Nephron (organoid): ENCODE measurements around the gene RALGPS1.
A peak's percentile ranks its signal among the peaks of the same experiment; 100 is the strongest.

ENCODE experiments used
- H3K27ac Mint-ChIP-seq, 3 experiments: 2 replicates each; pipeline ENCODE4 v1.8.0; 2020; ENCODE audit warnings: mixed read lengths in 3 of 3, mild to moderate bottlenecking in 2 of 3, moderate library complexity in 1 of 3
- H3K27me3 Mint-ChIP-seq: 2 replicates; pipeline ENCODE4 v1.8.0; 2021; ENCODE audit warnings: low read depth, mild to moderate bottlenecking, moderate library complexity, mixed read lengths
- H3K36me3 Mint-ChIP-seq: 2 replicates; pipeline ENCODE4 v1.8.0; 2020; ENCODE audit warnings: low read depth, mixed read lengths
- H3K4me1 Mint-ChIP-seq: 2 replicates; pipeline ENCODE4 v1.8.0; 2020; ENCODE audit warnings: mixed read lengths
- H3K4me3 Mint-ChIP-seq, 3 experiments: 2 replicates each; pipeline ENCODE4 v1.8.0; 2020; ENCODE audit warnings: mild to moderate bottlenecking in 3 of 3, mixed read lengths in 3 of 3, moderate library complexity in 2 of 3
- H3K9me3 Mint-ChIP-seq: 2 replicates; pipeline ENCODE4 v1.8.0; 2020; ENCODE audit warnings: mixed read lengths
- TF ChIP-seq, protein P1 (sequence below), 3 experiments: fragments of 200-600 bp; sonication (generic); IDR thresholded peaks; one replicate each; pipeline ENCODE4 v1.5.0; 2021; ENCODE audit warnings: antibody characterized with exemption in 3 of 3; ENCODE audit not compliant: unreplicated experiment in 3 of 3

RALGPS1 gene

DNA sequence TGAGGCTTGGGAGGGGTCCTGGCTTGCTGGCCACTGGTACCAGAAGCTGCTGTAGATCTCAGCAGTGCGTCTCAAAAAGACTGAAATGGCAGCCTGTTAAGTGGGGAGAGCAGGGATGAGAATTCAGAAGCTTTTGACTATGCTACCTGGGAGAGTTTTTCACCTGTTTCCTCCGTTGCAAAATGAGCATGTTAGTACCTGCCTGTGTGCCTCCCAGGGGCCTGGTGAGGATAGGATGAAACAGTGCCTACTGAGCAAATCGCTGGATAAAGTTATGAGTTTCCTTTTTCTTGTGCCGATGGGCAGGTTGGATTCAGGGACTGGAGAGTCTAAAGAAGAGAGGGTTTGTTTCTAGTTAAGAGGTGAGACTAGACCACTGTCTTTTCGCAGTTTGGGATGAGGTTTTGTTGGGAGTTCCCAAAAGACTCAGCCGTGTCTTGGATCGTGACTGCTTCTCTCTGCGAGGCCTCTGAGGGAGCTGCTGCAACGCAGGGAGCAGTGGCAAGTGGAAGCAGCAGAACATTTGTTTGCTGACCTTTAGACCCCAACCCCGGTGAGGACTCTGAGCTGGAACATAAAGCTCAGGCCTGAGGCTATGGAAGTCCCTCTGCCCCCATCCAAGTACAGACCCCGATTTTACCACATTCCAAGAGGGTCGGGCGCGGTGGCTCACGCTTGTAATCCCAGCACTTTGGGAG lies 1.4 kb downstream of the RALGPS1 start:
- Mint-ChIP-seq H3K4me3 (peak overlapping the region; percentile 82 to 93 (median 89)), H3K9me3 (peaks cover 8% of the 10 kb centered on the region), H3K4me1 (peaks cover 7% of the 10 kb centered on the region), H3K27ac (peak overlapping the region; percentile 19 to 88 (median 67)), H3K27me3 (peaks cover 40% of the 10 kb centered on the region), H3K36me3 (no peaks in the 10 kb centered on the region)
- TF ChIP-seq, protein P1, sequence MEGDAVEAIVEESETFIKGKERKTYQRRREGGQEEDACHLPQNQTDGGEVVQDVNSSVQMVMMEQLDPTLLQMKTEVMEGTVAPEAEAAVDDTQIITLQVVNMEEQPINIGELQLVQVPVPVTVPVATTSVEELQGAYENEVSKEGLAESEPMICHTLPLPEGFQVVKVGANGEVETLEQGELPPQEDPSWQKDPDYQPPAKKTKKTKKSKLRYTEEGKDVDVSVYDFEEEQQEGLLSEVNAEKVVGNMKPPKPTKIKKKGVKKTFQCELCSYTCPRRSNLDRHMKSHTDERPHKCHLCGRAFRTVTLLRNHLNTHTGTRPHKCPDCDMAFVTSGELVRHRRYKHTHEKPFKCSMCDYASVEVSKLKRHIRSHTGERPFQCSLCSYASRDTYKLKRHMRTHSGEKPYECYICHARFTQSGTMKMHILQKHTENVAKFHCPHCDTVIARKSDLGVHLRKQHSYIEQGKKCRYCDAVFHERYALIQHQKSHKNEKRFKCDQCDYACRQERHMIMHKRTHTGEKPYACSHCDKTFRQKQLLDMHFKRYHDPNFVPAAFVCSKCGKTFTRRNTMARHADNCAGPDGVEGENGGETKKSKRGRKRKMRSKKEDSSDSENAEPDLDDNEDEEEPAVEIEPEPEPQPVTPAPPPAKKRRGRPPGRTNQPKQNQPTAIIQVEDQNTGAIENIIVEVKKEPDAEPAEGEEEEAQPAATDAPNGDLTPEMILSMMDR (IDR thresholded peaks at IDR 0.05; ENCODE audit: unreplicated experiment in 3 of 3) = no peak

- H3K36me3 Mint-ChIP-seq = no peaks in the 10 kb centered on the region
- peak overlapping the region in 1 of 3 experiments; percentile 88 for H3K27ac Mint-ChIP-seq
- peak overlapping the region; percentile 82 to 93 (median 89) for H3K4me3 Mint-ChIP-seq
- TF ChIP-seq, protein P1 (IDR thresholded peaks at IDR 0.05; ENCODE audit: unreplicated experiment in 3 of 3) = no peak
- H3K4me1 Mint-ChIP-seq = peaks cover 7% of the 10 kb centered on the region
- H3K27me3 Mint-ChIP-seq = peaks cover 36% of the 10 kb centered on the region
- H3K9me3 Mint-ChIP-seq = peaks cover 3% of the 10 kb centered on the region
Observed at GRCh38 chr9:126916909-126917308, 2.3 kb downstream of the RALGPS1 start.

DNA sequence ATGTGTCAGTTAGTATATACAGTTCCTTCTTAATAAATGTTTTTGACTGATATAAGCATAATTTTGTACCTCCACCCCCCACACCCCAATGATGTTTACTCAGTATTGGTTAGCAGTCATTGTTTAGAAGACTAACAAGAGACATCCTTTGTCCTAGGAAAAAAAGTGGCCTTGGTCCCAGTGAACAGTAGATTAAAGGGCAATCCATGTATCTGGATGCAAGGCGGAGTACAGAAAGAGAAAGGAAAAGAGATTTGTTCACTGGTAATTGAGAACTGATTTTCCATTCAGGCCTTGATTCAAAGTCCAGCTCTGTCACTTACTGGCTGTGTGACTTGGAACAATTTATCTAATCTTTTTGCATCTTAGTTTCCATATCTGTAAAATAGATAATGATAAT lies 4.6 kb downstream of the RALGPS1 start:
- H3K36me3 Mint-ChIP-seq = no peaks in the 10 kb centered on the region

DNA sequence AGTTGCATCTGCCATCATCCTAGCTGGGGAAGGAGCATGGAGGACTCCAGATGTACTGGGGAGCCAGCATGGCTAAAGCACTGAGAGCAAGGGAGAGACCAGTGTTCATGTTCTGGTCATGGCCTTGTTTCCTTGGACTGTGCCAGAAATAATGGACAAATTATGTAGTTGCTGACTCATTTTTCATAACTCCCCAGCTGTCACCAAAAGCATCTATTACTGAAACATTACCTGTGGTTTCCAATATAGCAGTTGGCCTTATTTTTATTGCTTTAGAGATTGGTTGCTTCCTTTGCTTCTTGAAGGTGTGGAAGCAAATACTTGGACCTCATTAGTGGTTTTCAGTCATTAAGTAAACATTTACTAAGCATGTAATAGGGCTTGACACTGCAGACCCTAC lies 11.3 kb downstream of the RALGPS1 start:
- H3K27me3 Mint-ChIP-seq = peaks cover under 1% of the 10 kb centered on the region
- H3K36me3 Mint-ChIP-seq = no peaks in the 10 kb centered on the region
- H3K27ac Mint-ChIP-seq = no peak overlapping the region
- H3K4me3 Mint-ChIP-seq = no peak overlapping the region
- no peaks in the 10 kb centered on the region for H3K4me1 Mint-ChIP-seq
- TF ChIP-seq, protein P1 (IDR thresholded peaks at IDR 0.05; ENCODE audit: unreplicated experiment in 3 of 3) = no peak
- no peaks in the 10 kb centered on the region for H3K9me3 Mint-ChIP-seq

More for the DNA sequence above, 4.6 kb downstream of the RALGPS1 start:
- H3K4me3 Mint-ChIP-seq = no peak overlapping the region
- peaks cover 7% of the 10 kb centered on the region for H3K4me1 Mint-ChIP-seq
- H3K9me3 Mint-ChIP-seq = no peaks in the 10 kb centered on the region
- peaks cover 24% of the 10 kb centered on the region for H3K27me3 Mint-ChIP-seq
- TF ChIP-seq, protein P1 (IDR thresholded peaks at IDR 0.05; ENCODE audit: unreplicated experiment in 3 of 3) = no peak
- no peak overlapping the region for H3K27ac Mint-ChIP-seq

GRCh38 chr9:126926364-126926763 lies 11.8 kb downstream of the RALGPS1 start:
- no peaks in the 10 kb centered on the region for H3K36me3 Mint-ChIP-seq
- TF ChIP-seq, protein P1 (IDR thresholded peaks at IDR 0.05; ENCODE audit: unreplicated experiment in 3 of 3) = no peak
- H3K27me3 Mint-ChIP-seq = no peaks in the 10 kb centered on the region
- no peak overlapping the region for H3K4me3 Mint-ChIP-seq
- no peak overlapping the region for H3K27ac Mint-ChIP-seq
- no peaks in the 10 kb centered on the region for H3K4me1 Mint-ChIP-seq
- no peaks in the 10 kb centered on the region for H3K9me3 Mint-ChIP-seq

- TF ChIP-seq, protein P1 (IDR thresholded peaks at IDR 0.05; ENCODE audit: unreplicated experiment in 3 of 3) = no peak
- Mint-ChIP-seq H3K4me1 (no peaks in the 10 kb centered on the region), H3K27me3 (no peaks in the 10 kb centered on the region), H3K27ac (no peak overlapping the region), H3K36me3 (no peaks in the 10 kb centered on the region), H3K9me3 (no peaks in the 10 kb centered on the region), H3K4me3 (no peak overlapping the region)
Observed at GRCh38 chr9:126927419-126927818, 12.8 kb downstream of the RALGPS1 start.
